GM23338 (cell line): ENCODE results near the gene FLT3. TPM values are rescaled to one million over a fixed set of nuclear protein-coding genes. Genes with fewer than 3 reads are reported as not detected.
A peak's percentile ranks its signal among the peaks of the same experiment; 100 is the strongest.

Experiments used
- ATAC-seq: fragments of 200-7000 bp; cut with Tn5 transposase; 3 replicates; pipeline ENCODE4 v1.9.1; 2020
- DNase-seq: peaks from one replicate; pipeline ENCODE4 v3.0.0-alpha.2; 2015; ENCODE audit warnings: low spot score
- H2AFZ ChIP-seq: fragments of 200-600 bp; sonication (generic); 2 replicates; pipeline ENCODE4 v1.8.0; 2016; ENCODE audit warnings: antibody characterized with exemption, mild to moderate bottlenecking, moderate library complexity
- H3F3A ChIP-seq: fragments of 200-600 bp; sonication (generic); replicated peaks from 2 replicates; pipeline ENCODE4 v1.8.0; 2017; ENCODE audit warnings: antibody characterized with exemption, mixed run types, low read depth
- H3K27ac ChIP-seq: fragments of 200-600 bp; sonication (generic); 2 replicates; pipeline ENCODE4 v1.6.1; 2016; ENCODE audit warnings: low read depth
- H3K27me3 ChIP-seq: fragments of 200-600 bp; sonication (generic); 2 replicates; pipeline ENCODE4 v1.8.0; 2016; ENCODE audit warnings: mild to moderate bottlenecking, mixed run types, moderate library complexity; ENCODE audit not compliant: insufficient read depth
- H3K36me3 ChIP-seq: fragments of 200-600 bp; sonication (generic); 2 replicates; pipeline ENCODE4 v1.8.0; 2016; ENCODE audit warnings: mild to moderate bottlenecking; ENCODE audit not compliant: insufficient read depth
- H3K4me1 ChIP-seq: fragments of 200-600 bp; sonication (generic); 2 replicates; pipeline ENCODE4 v1.8.0; 2016; ENCODE audit warnings: mild to moderate bottlenecking, moderate library complexity; ENCODE audit not compliant: insufficient read depth
- H3K4me2 ChIP-seq: fragments of 200-600 bp; sonication (generic); 2 replicates; pipeline ENCODE4 v1.7.1; 2017; ENCODE audit warnings: mixed run types
- H3K4me3 ChIP-seq: fragments of 200-600 bp; sonication (generic); 2 replicates; pipeline ENCODE4 v1.6.1; 2016; ENCODE audit warnings: mixed run types
- H3K79me2 ChIP-seq: fragments of 200-600 bp; sonication (generic); replicated peaks from 2 replicates; pipeline ENCODE4 v1.8.0; 2017; ENCODE audit warnings: mild to moderate bottlenecking; ENCODE audit not compliant: insufficient read depth
- H3K9me2 ChIP-seq: fragments of 200-600 bp; sonication (generic); 2 replicates; pipeline ENCODE4 v1.8.0; 2017; ENCODE audit not compliant: insufficient read depth
- H4K20me1 ChIP-seq: fragments of 200-600 bp; sonication (generic); replicated peaks from 2 replicates; pipeline ENCODE4 v1.8.0; 2017; ENCODE audit warnings: mild to moderate bottlenecking; ENCODE audit not compliant: insufficient read depth
- H3K27ac Mint-ChIP-seq: 2 replicates; pipeline ENCODE4 v1.8.0; 2020; ENCODE audit warnings: inconsistent platforms, mild to moderate bottlenecking, moderate library complexity, mixed read lengths
- H3K27me3 Mint-ChIP-seq: 3 replicates; pipeline ENCODE4 v1.8.0; 2022; ENCODE audit warnings: low read depth, mild to moderate bottlenecking, moderate library complexity, mixed read lengths, inconsistent platforms; ENCODE audit not compliant: insufficient read depth, poor library complexity
- H3K36me3 Mint-ChIP-seq: 3 replicates; pipeline ENCODE4 v1.8.0; 2021; ENCODE audit warnings: low read depth, mild to moderate bottlenecking, inconsistent platforms, moderate library complexity, mixed read lengths
- H3K4me1 Mint-ChIP-seq: 3 replicates; pipeline ENCODE4 v1.8.0; 2020; ENCODE audit warnings: mild to moderate bottlenecking, inconsistent platforms, mixed read lengths
- H3K4me3 Mint-ChIP-seq: 3 replicates; pipeline ENCODE4 v1.8.0; 2021; ENCODE audit warnings: moderate library complexity, mild to moderate bottlenecking, inconsistent platforms, mixed read lengths
- H3K9me3 Mint-ChIP-seq: 3 replicates; pipeline ENCODE4 v1.8.0; 2020; ENCODE audit warnings: moderate library complexity, mild to moderate bottlenecking, inconsistent platforms, mixed read lengths
- CREB1 ChIP-seq: fragments of 250-450 bp; sonication (Bioruptor Pico); IDR thresholded peaks from 2 replicates; pipeline ENCODE4 v1.5.0; 2020; ENCODE audit warnings: low read depth, mild to moderate bottlenecking, moderate library complexity
- EZH2 ChIP-seq: fragments of 200-600 bp; sonication (generic); IDR thresholded peaks from one replicate; pipeline ENCODE4 v1.8.0; 2017; ENCODE audit warnings: antibody characterized with exemption, mild to moderate bottlenecking, low read depth; ENCODE audit not compliant: unreplicated experiment
- JUNB ChIP-seq: IDR thresholded peaks from one replicate; pipeline ENCODE4 v1.6.1; 2016; ENCODE audit warnings: antibody characterized with exemption; ENCODE audit not compliant: unreplicated experiment
- NANOG ChIP-seq: IDR thresholded peaks from 2 replicates; pipeline ENCODE4 v1.6.1; 2016; ENCODE audit warnings: antibody characterized with exemption, borderline replicate concordance
- POLR2AphosphoS5 ChIP-seq: IDR thresholded peaks from 2 replicates; pipeline ENCODE4 v1.6.1; 2016; ENCODE audit warnings: antibody characterized with exemption, low read depth
- STAT1 ChIP-seq: IDR thresholded peaks from one replicate; pipeline ENCODE4 v1.6.1; 2016; ENCODE audit warnings: antibody characterized with exemption; ENCODE audit not compliant: unreplicated experiment
- ZNF114 ChIP-seq: fragments of 250-450 bp; sonication (Bioruptor Pico); IDR thresholded peaks from 2 replicates; pipeline ENCODE4 v1.5.0; 2020; ENCODE audit warnings: mild to moderate bottlenecking, moderate library complexity
- ZNF331 ChIP-seq: fragments of 250-450 bp; sonication (Bioruptor Pico); IDR thresholded peaks from 2 replicates; pipeline ENCODE4 v1.5.0; 2020; ENCODE audit warnings: low read depth, mild to moderate bottlenecking, moderate library complexity
- ZNF462 ChIP-seq: fragments of 250-450 bp; sonication (Bioruptor Pico); IDR thresholded peaks from 2 replicates; pipeline ENCODE4 v1.5.0; 2020; ENCODE audit warnings: mild to moderate bottlenecking, moderate library complexity
- polyA plus RNA-seq: library from polyadenylated mRNA; unstranded; fragments of >200 nt; fragmentation: Nextera tagmentation; extraction: Ambion mirVana; gene quantifications from 2 replicates; pipeline ENCODE4 v1.2.1, GENCODE V29; 2016
- total RNA-seq: library from RNA; depleted of rRNA; stranded (reverse); fragments of >200 nt; shearing (Covaris generic); gene quantifications from 2 replicates; pipeline ENCODE4 v1.2.3, GENCODE V29; 2014
- TF ChIP-seq, protein P1 (sequence below), 2 experiments: fragments of 200-600 bp in 1 of 2; sonication (generic) in 1 of 2; conservative IDR thresholded peaks; 2 replicates each; pipeline versions ENCODE4 v1.5.1 to v1.6.1; 2016 to 2017; ENCODE audit warnings: antibody characterized with exemption in 2 of 2, low read depth in 2 of 2, mild to moderate bottlenecking in 2 of 2, moderate library complexity in 1 of 2
- TF ChIP-seq, protein P2 (sequence below): IDR thresholded peaks from 2 replicates; pipeline ENCODE4 v1.6.1; 2016; ENCODE audit warnings: antibody characterized with exemption

Gene FLT3
- total and polyA plus RNA-seq, 2 experiments from 2014 or later: 0.17 to 0.44 TPM

GRCh38 chr13:28027607-28028364 lies 72.6 kb downstream of the FLT3 start:
- H3K4me3 ChIP-seq: no peak overlapping the region
- H3K27me3 Mint-ChIP-seq: peaks cover 10% of the 10 kb centered on the region
- ATAC-seq (no peak), DNase-seq (no peak)
- no peaks in the 10 kb centered on the region for H3K9me2 ChIP-seq
- H3K36me3 ChIP-seq: no peaks in the 10 kb centered on the region
- peak overlapping the region; percentile 60; the same call in 1 of the 2 replicates for H2AFZ ChIP-seq
- no peaks in the 10 kb centered on the region for H3K36me3 Mint-ChIP-seq
- TF ChIP-seq ZNF462 (CRISPR knock-in tag): no peak
- no peak for TF ChIP-seq CREB1
- no peak for TF ChIP-seq EZH2
- no peak for TF ChIP-seq NANOG
- H3K27ac Mint-ChIP-seq: no peak overlapping the region
- no peak overlapping the region for H3K4me3 Mint-ChIP-seq
- H3K4me2 ChIP-seq: no peak overlapping the region
- no peaks in the 10 kb centered on the region for H4K20me1 ChIP-seq
- peaks cover 13% of the 10 kb centered on the region for H3K4me1 ChIP-seq
- no peaks in the 10 kb centered on the region for H3K79me2 ChIP-seq
- H3K4me1 Mint-ChIP-seq: peaks cover 13% of the 10 kb centered on the region; the same call in 2 of the 3 replicates
- no peaks in the 10 kb centered on the region for H3F3A ChIP-seq
- H3K27ac ChIP-seq: no peak overlapping the region
- no peaks in the 10 kb centered on the region; the same call in 2 of the 3 replicates for H3K9me3 Mint-ChIP-seq
- H3K27me3 ChIP-seq: no peaks in the 10 kb centered on the region

GRCh38 chr13:28027071-28027470 lies 73.3 kb downstream of the FLT3 start:
- Mint-ChIP-seq H3K9me3 (no peaks in the 10 kb centered on the region; the same call in 2 of the 3 replicates), H3K27ac (no peak overlapping the region), H3K36me3 (no peaks in the 10 kb centered on the region), H3K4me3 (no peak overlapping the region), H3K4me1 (peaks cover 18% of the 10 kb centered on the region), H3K27me3 (peaks cover 14% of the 10 kb centered on the region)
- Histone ChIP-seq H3K4me2 (no peak overlapping the region), H3K79me2 (no peaks in the 10 kb centered on the region), H3K9me2 (no peaks in the 10 kb centered on the region), H2AFZ (peak overlapping the region; percentile 60; the same call in 1 of the 2 replicates), H3K36me3 (no peaks in the 10 kb centered on the region), H3K27me3 (no peaks in the 10 kb centered on the region), H3K4me3 (no peak overlapping the region), H3K4me1 (peaks cover 19% of the 10 kb centered on the region), H3F3A (peaks cover 5% of the 10 kb centered on the region), H4K20me1 (no peaks in the 10 kb centered on the region), H3K27ac (no peak overlapping the region)
- DNase-seq: no peak
- no peak for ATAC-seq
- TF ChIP-seq JUNB: no peak
- TF ChIP-seq ZNF114 (CRISPR knock-in tag): no peak
- TF ChIP-seq POLR2AphosphoS5: no peak
- no peak for TF ChIP-seq CREB1
- TF ChIP-seq NANOG: no peak
- TF ChIP-seq ZNF331: no peak
- TF ChIP-seq, protein P1, sequence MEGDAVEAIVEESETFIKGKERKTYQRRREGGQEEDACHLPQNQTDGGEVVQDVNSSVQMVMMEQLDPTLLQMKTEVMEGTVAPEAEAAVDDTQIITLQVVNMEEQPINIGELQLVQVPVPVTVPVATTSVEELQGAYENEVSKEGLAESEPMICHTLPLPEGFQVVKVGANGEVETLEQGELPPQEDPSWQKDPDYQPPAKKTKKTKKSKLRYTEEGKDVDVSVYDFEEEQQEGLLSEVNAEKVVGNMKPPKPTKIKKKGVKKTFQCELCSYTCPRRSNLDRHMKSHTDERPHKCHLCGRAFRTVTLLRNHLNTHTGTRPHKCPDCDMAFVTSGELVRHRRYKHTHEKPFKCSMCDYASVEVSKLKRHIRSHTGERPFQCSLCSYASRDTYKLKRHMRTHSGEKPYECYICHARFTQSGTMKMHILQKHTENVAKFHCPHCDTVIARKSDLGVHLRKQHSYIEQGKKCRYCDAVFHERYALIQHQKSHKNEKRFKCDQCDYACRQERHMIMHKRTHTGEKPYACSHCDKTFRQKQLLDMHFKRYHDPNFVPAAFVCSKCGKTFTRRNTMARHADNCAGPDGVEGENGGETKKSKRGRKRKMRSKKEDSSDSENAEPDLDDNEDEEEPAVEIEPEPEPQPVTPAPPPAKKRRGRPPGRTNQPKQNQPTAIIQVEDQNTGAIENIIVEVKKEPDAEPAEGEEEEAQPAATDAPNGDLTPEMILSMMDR (conservative IDR thresholded peaks at IDR 0.05; ENCODE audit: low read depth in 2 of 2): no peak
- TF ChIP-seq STAT1: no peak
- TF ChIP-seq, protein P2, sequence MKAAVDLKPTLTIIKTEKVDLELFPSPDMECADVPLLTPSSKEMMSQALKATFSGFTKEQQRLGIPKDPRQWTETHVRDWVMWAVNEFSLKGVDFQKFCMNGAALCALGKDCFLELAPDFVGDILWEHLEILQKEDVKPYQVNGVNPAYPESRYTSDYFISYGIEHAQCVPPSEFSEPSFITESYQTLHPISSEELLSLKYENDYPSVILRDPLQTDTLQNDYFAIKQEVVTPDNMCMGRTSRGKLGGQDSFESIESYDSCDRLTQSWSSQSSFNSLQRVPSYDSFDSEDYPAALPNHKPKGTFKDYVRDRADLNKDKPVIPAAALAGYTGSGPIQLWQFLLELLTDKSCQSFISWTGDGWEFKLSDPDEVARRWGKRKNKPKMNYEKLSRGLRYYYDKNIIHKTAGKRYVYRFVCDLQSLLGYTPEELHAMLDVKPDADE: no peak
